T-helper 17 cell (primary cell): ENCODE measurements around the gene SORBS1. TPM values are rescaled to one million over a fixed set of nuclear protein-coding genes. Genes with fewer than 3 reads are reported as not detected.

ENCODE experiments used
- total RNA-seq, 4 donors: library from RNA in 2 of 4; stranded (reverse) in 2 of 4; gene quantifications; one replicate each; pipeline ENCODE4 v1.2.3 and lab custom pipeline; 2022 to 2026

SORBS1 gene
- total RNA-seq, 2 donors from 2014 or later: 2.5 to 5.0 TPM

Other genes starting within 250 kb of the SORBS1 start
- gene ALDH18A1, start 95.3 kb upstream of the SORBS1 start, total RNA-seq: 10 to 100 TPM; 22.8 to 29.5 TPM
- gene TCTN3, start 132.6 kb upstream of the SORBS1 start, total RNA-seq: 10 to 100 TPM; 18.1 to 24.7 TPM
- gene ENTPD1, start 194.8 kb upstream of the SORBS1 start, total RNA-seq: 10 to 100 TPM in 1 of 2 donors, 1 to 10 TPM in 1; 5.4 to 13.8 TPM